Head of caudate nucleus (tissue), 42 donors: Measurements from ENCODE around the gene WWP2.
"Not testable (repeated sequence)": the region's sequence is repeated elsewhere in the genome, so short reads cannot be mapped to it uniquely, and the experiment has no call there.

ENCODE experiments used
- DNase-seq, 42 donors: peaks; one replicate each; pipeline versions ENCODE4 v3.0.0 to v3.0.0-alpha.2; 2020 to 2021; ENCODE audit warnings: mixed read lengths in 7 of 42
- intact Hi-C: fragments of 100-400 bp; cut with DNase I; formaldehyde crosslinking; loops from one replicate; pipeline ENCODE4 v1.15.0; 2022

WWP2 gene

DNA sequence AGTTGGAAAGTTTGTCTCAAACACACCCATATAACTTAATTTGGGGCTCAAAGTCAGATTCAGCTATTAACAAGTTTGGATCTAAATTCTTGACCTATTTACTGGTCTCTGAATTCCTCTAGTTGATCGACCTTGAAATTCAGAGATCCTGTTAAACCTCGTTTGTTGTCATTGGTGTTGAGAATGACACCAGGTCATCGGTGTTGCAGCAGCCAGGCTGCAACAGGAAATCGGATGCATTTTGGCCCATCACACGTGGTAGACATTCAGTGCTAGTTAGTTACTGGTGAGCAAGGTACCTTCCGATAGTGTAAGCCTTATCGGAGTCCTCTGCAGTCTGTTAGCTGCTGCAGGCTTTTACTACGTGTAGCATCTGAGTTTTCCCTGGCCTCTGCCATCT lies 82.3 kb downstream of the WWP2 start:
- no peak for DNase-seq
- intact Hi-C loops, result no loop called here

- intact Hi-C loops, result no loop called here
Observed at GRCh38 chr16:69845181-69845580, 83.0 kb downstream of the WWP2 start.

DNA sequence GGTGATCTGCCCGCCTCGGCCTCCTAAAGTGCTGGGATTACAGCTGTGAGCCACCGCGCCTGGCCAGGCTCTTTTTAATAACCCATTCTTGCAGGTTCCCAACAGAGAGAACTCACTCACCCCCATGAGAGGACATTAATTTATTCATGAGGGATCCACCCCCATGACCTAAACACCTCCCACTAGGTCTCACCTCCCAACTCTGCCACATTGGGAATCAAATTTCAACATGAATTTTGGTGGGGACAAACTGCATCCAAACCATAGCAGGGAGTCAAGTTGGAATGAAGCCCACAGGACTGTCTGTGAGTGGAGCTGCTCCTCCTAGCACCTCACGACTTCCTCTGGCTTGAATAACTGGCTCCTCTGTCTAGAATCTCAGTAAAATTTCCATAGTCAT lies 85.5 kb downstream of the WWP2 start:
- intact Hi-C loops, result no loop called here
- no peak for DNase-seq

More at GRCh38 chr16:69845181-69845580, 83.0 kb downstream of the WWP2 start:
- DNase-seq, result no peak

DNA sequence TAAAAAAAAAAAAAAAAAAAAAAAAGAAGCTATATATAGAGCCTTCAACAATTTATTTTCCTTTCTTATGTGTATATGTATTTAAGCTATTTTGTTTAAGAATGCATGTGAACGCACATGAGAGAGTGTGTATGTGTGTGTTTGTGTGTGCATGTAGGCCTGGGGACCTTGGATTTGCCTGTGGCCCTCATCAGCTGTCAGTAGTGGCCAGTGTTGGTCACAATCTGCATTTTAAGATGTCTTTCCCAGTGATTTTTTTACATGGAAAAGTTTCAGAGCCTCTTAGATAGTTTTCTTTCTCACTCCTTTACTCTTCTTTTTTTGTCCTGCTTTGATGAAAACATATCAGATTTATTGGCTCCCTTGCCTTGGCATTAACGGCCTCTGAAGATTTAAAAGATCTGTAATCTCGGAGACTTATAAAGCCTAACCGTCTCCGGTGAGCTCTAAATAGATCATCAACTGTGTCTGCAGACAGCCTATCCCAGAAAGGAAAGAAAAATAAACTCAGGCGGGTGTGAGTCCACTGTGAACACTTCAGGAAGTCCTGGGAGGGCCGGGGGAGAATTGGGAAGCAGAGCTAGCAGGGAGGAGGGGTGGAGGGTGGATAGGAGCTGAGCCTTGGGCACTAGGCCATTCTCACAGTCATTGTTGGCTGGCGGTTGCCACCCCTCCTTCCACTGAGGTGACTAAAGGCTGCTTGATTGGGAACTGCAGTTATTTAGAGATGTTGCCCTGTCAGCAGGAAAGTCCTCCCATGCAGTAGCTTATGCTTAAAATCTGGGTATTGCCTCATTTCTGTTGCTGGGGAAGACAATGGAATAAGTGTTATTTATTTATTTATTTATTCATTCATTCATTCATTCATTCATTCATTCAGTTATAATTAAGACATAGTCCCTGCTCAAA lies 86.8 kb downstream of the WWP2 start:
- intact Hi-C loops, result no loop called here
- DNase-seq, result peak in 40 of 42 donors; percentile 16 to 89 (median 52)

- no peak for DNase-seq
- intact Hi-C loops, result no loop called here
Observed at GRCh38 chr16:69851491-69852240, 89.5 kb downstream of the WWP2 start.

DNA sequence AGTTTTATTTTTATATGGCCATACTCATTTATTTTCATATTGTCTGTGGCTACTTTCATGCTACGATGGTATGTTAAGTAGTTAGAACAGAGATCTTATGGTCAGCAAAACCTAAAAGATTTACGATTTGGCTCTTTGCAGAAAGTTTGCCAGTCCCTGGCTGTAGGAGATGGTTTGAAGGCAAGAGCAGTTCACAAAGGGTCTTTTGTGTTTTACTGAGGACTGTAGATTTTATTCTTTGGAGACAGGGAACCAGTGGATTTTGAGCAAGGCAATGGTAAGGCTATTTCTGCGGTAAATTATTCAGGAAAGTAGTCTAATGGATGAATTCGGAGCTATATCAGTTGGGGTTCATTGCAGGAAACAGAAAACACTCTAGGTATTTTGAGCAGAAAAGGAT lies 90.7 kb downstream of the WWP2 start:
- intact Hi-C loops, result no loop called here
- DNase-seq, result peak in 1 of 42 donors; percentile 51

DNA sequence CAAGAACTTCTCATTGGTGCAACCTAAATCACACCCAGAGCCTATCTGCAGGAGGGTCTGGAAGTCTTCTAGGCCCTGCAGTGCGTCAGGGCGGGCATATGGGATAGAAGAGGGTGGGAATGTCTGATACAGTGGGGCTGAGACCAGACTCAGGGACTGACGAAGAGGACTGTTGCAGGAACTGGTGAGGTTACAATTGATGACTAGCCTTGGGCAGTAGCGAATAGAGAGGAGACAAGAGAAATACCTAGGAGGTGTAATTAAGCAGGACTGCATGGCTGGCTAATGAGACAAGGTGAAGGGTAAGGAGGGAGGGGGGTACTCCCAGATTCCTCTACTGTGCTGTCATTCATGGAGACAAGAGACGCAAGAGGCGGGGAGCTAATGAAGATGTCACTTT lies 91.3 kb downstream of the WWP2 start:
- intact Hi-C loops, result no loop called here
- DNase-seq, result no peak

DNA sequence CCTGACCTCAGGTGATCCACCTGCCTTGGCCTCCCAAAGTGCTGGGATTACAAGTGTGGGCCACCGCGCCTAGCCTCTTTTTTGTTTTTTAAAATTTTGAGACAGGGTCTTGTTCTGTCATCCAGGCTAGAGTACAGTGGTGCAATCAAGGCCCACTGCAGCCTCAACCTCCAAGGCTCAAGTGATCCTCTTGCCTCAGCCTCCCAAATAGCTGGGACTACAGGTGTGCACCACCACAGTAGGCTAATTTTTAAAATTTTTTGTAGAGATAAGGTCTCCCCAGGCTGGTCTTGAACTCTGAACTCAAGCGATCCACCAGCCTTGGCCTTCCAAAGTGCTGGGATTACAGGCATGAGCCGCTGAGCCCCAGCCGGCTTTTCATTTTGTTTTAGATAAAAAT lies 92.6 kb downstream of the WWP2 start:
- intact Hi-C loops, DNase-seq: not testable (repeated sequence)

- DNase-seq, result no peak
- intact Hi-C loops, result no loop called here
Observed at GRCh38 chr16:69855592-69855991, 93.5 kb downstream of the WWP2 start.

DNA sequence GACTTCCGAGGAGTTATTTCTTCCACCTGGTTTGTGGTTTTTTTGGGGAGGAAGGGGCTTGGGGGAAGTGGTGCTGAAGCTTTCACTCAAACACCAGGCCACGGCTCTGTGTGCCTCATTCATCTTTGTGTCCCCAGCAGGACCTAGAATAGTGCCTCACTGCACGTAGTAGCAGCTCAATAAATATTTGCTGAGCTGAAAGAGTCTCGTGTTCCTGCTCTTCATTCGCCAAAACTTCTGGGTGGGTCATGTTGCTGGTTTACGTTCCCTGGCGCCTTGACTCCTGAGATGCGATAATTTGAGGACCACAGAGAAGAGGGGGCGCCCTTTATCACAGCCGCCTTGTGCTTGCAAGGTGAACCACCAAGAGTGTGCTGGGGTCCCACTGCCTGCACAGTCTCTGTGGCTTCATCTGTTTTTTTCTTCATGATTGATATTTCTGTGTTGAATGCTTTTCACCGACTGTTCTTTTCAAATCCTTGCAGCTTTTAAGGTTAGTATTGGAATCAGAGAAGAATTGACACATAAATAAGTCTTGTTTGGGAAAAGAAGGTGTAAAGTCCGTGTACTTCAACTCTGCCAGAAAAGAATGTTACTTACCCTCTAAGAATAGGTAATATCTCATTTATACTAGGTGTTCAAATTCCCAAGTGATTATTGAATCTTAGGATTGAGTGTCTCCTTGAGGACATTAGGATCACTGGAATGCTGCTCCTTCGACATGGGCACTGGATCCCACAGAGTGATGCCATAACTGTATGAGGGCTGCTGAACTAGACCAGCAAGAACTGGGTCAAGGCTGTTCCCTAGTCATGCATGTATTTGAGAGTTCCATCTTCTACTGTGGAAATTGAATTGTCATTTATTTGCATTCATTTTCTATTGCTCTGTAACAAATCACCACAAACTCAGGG lies 96.3 kb downstream of the WWP2 start:
- DNase-seq, result no peak
- intact Hi-C loops, result no loop called here

GRCh38 chr16:69859105-69859989 lies 97.2 kb downstream of the WWP2 start:
- intact Hi-C loops, result no loop called here
- peak; percentile 12 to 85 (median 66) for DNase-seq

GRCh38 chr16:69860233-69861231 lies 98.4 kb downstream of the WWP2 start:
- no peak for DNase-seq
- intact Hi-C loops, result no loop called here

- peak in 7 of 42 donors; percentile 8 to 58 (median 16) for DNase-seq
Observed at GRCh38 chr16:69861292-69862030, 99.3 kb downstream of the WWP2 start.

GRCh38 chr16:69863401-69864281 lies 101.5 kb downstream of the WWP2 start:
- no peak for DNase-seq
- intact Hi-C loops, result no loop called here

More at GRCh38 chr16:69861292-69862030, 99.3 kb downstream of the WWP2 start:
- intact Hi-C loops, result no loop called here

DNA sequence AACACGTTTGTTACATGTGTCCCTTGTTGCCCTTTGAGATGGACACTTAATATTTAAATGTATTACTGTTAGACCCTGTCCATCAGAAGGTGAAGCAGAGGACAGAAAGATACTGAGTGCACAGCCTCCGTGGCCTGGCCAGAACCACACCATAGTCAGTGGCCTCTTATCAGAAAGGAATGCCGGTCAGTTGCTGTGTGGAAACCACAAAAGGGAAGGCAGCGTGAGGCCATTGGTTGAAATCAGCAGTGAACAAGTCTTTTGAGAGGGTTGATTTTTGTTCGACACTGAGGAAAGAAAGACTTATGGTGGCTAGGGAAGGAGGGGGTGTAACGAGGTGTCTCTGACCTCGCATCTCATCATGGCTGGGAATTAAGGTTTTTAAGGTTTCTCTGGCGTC lies 103.6 kb downstream of the WWP2 start:
- DNase-seq, result no peak

More for the DNA sequence above, 103.6 kb downstream of the WWP2 start:
- intact Hi-C loops, result no loop called here
